ENCODE measurements around the gene CAPZA1. TPM values are rescaled to one million over a fixed set of nuclear protein-coding genes. Genes with fewer than 3 reads are reported as not detected.

Gene CAPZA1
- polyA plus RNA-seq, 1 of the 3 experiments (the other 2 are of a cell fraction): 50.8 TPM

GRCh38 chr1:112626887-112627286 is 7.3 kb downstream of the CAPZA1 start (continued):
- TF ChIP-seq CTCF (IDR thresholded peaks at IDR 0.05) (no peak), RCOR1 (IDR thresholded peaks at IDR 0.05; ENCODE audit: low read length) (no peak), JUND (IDR thresholded peaks at IDR 0.05) (no peak), RAD21 (IDR thresholded peaks at IDR 0.05; ENCODE audit: low read length) (no peak), GABPA (IDR thresholded peaks at IDR 0.05; ENCODE audit: low read depth) (no peak), EP300 (IDR thresholded peaks at IDR 0.05; ENCODE audit: borderline replicate concordance in 1 of 2, low read depth in 1 of 2, low read length in 1 of 2) (no peak), FOSL2 (IDR thresholded peaks at IDR 0.05; ENCODE audit: borderline replicate concordance, low read depth) (no peak), ZBTB33 (IDR thresholded peaks at IDR 0.05; ENCODE audit: borderline replicate concordance, low read depth) (no peak), ELF1 (IDR thresholded peaks at IDR 0.05) (no peak), EZH2phosphoT487 (IDR thresholded peaks at IDR 0.05; ENCODE audit: borderline replicate concordance, low read depth) (no peak)
- TF ChIP-seq, protein P1, sequence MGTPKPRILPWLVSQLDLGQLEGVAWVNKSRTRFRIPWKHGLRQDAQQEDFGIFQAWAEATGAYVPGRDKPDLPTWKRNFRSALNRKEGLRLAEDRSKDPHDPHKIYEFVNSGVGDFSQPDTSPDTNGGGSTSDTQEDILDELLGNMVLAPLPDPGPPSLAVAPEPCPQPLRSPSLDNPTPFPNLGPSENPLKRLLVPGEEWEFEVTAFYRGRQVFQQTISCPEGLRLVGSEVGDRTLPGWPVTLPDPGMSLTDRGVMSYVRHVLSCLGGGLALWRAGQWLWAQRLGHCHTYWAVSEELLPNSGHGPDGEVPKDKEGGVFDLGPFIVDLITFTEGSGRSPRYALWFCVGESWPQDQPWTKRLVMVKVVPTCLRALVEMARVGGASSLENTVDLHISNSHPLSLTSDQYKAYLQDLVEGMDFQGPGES (IDR thresholded peaks at IDR 0.05; ENCODE audit: low read depth, low read length): no peak

DNA sequence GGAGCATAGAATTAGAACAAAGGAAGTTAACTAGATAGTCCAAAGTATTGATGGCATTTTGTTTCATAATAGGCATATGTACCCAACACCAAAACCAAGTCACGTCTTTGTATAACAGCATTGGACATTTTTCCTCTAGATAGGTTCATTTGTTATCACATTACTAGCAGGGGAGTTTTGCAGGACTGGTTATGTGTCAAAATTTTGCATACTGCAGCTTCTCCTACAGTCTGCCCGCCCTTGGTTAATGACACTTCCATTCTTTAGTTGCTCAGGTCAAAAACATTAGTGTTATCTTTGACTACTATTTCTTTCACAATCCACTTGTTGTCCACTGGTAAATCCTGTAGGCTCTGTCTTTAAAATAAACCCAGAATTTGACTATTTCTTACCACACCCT is 8.9 kb downstream of the CAPZA1 start:
- CTCF ChIA-PET: no interaction called here
- no peak for DNase-seq

More for the DNA sequence above, 8.9 kb downstream of the CAPZA1 start:
- Histone ChIP-seq H3K27ac (ENCODE audit: low read depth in 2 of 2, low read length in 1 of 2) (no peak overlapping the region), H3K27me3 (ENCODE audit: insufficient read depth) (no peaks in the 10 kb centered on the region), H2AFZ (ENCODE audit: low read depth) (no peak overlapping the region), H3F3A (replicated peaks; ENCODE audit: insufficient read depth) (peaks cover 4% of the 10 kb centered on the region), H4K20me1 (ENCODE audit: insufficient read depth) (peaks cover 96% of the 10 kb centered on the region), H3K4me3 (ENCODE audit: low read depth in 2 of 2, low read length in 1 of 2) (no peak overlapping the region), H3K9me3 (no peaks in the 10 kb centered on the region), H3K9me2 (no peaks in the 10 kb centered on the region), H3K4me2 (no peak overlapping the region), H3K79me2 (ENCODE audit: insufficient read depth) (peaks cover 100% of the 10 kb centered on the region), H3K36me3 (replicated peaks in 1 of 2; ENCODE audit: control insufficient read depth in 1 of 2, insufficient read depth in 2 of 2, low read length in 1 of 2) (peaks cover 8 to 19% of the 10 kb centered on the region in 2 experiments), H3K4me1 (ENCODE audit: control insufficient read depth in 1 of 2, insufficient read depth in 2 of 2, low read depth in 1 of 2, low read length in 1 of 2) (peaks cover 0 to 6% of the 10 kb centered on the region in 2 experiments; a peak in 2 of 4 replicates), H3K9ac (no peak overlapping the region)
- 93% methylated on average over 2 of the region's 2 CpGs for WGBS (ENCODE audit: low lambda C conversion rate)
- TF ChIP-seq RFX5 (IDR thresholded peaks at IDR 0.05; ENCODE audit: low read length): no peak
- TF ChIP-seq SIN3A (IDR thresholded peaks at IDR 0.05; ENCODE audit: borderline replicate concordance, low read depth, low read length): no peak
- TF ChIP-seq GABPA (IDR thresholded peaks at IDR 0.05; ENCODE audit: low read depth): no peak
- TF ChIP-seq ZBTB33 (IDR thresholded peaks at IDR 0.05; ENCODE audit: borderline replicate concordance, low read depth): no peak
- TF ChIP-seq RAD21 (IDR thresholded peaks at IDR 0.05; ENCODE audit: low read length): no peak
- no peak for TF ChIP-seq POLR2AphosphoS5 (IDR thresholded peaks at IDR 0.05; ENCODE audit: low read depth, low read length)
- no peak for TF ChIP-seq TEAD4 (IDR thresholded peaks at IDR 0.05; ENCODE audit: borderline replicate concordance, insufficient read depth)
- TF ChIP-seq FOSL2 (IDR thresholded peaks at IDR 0.05; ENCODE audit: borderline replicate concordance, low read depth): no peak
- no peak for TF ChIP-seq TAF1 (IDR thresholded peaks at IDR 0.05; ENCODE audit: borderline replicate concordance, low read depth, low read length)
- TF ChIP-seq ELF1 (IDR thresholded peaks at IDR 0.05): no peak
- TF ChIP-seq NFIC (IDR thresholded peaks at IDR 0.05; ENCODE audit: borderline replicate concordance): no peak
- no peak for TF ChIP-seq USF2 (IDR thresholded peaks at IDR 0.05; ENCODE audit: borderline replicate concordance, low read depth, low read length)
- no peak for TF ChIP-seq RCOR1 (IDR thresholded peaks at IDR 0.05; ENCODE audit: low read length)
- TF ChIP-seq, protein P2, sequence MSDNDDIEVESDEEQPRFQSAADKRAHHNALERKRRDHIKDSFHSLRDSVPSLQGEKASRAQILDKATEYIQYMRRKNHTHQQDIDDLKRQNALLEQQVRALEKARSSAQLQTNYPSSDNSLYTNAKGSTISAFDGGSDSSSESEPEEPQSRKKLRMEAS (IDR thresholded peaks at IDR 0.05; ENCODE audit: low read depth): no peak
- POLR2A ChIA-PET: no interaction called here

Data from SK-N-SH (cell line).